H9 (cell line): Measurements from ENCODE around the gene HEXIM1. TPM values are rescaled to one million over a fixed set of nuclear protein-coding genes. Genes with fewer than 3 reads are reported as not detected.
A peak's percentile ranks its signal among the peaks of the same experiment; 100 is the strongest.

ENCODE experiments used
- DNase-seq: peaks from one replicate; pipeline ENCODE4 v3.0.0-alpha.2; 2017
- H2AFZ ChIP-seq: one replicate; pipeline ENCODE4 v1.6.1; 2013; ENCODE audit warnings: mild to moderate bottlenecking, low read length, control low read depth, moderate library complexity
- H2AK5ac ChIP-seq: 2 replicates; pipeline ENCODE4 v1.6.1; 2013; ENCODE audit warnings: low read length, control low read depth, mixed read lengths; ENCODE audit not compliant: insufficient read length
- H2BK120ac ChIP-seq: one replicate; pipeline ENCODE4 v1.6.1; 2013; ENCODE audit warnings: low read depth, mild to moderate bottlenecking, low read length, control low read depth, inconsistent platforms; ENCODE audit not compliant: poor library complexity, severe bottlenecking
- H2BK12ac ChIP-seq: 2 replicates; pipeline ENCODE4 v1.6.1; 2013; ENCODE audit warnings: low read length, control low read depth, mixed read lengths, low read depth; ENCODE audit not compliant: insufficient read length
- H2BK15ac ChIP-seq: 2 replicates; pipeline ENCODE4 v1.6.1; 2013; ENCODE audit warnings: low read depth, low read length, control low read depth
- H2BK20ac ChIP-seq: one replicate; pipeline ENCODE4 v1.6.1; 2013; ENCODE audit warnings: low read depth, mild to moderate bottlenecking, low read length, control low read depth, inconsistent platforms; ENCODE audit not compliant: poor library complexity, severe bottlenecking
- H2BK5ac ChIP-seq: 2 replicates; pipeline ENCODE4 v1.6.1; 2013; ENCODE audit warnings: low read length, control low read depth, mixed read lengths; ENCODE audit not compliant: insufficient read length
- H3K14ac ChIP-seq: 2 replicates; pipeline ENCODE4 v1.6.1; 2013; ENCODE audit warnings: low read length, control low read depth; ENCODE audit not compliant: insufficient read depth
- H3K18ac ChIP-seq: 2 replicates; pipeline ENCODE4 v1.6.1; 2013; ENCODE audit warnings: low read depth, mild to moderate bottlenecking, mixed read lengths, low read length, control low read depth; ENCODE audit not compliant: insufficient read length
- H3K23ac ChIP-seq: 2 replicates; pipeline ENCODE4 v1.6.1; 2013; ENCODE audit warnings: low read length, control low read depth, mixed read lengths, low read depth; ENCODE audit not compliant: insufficient read length
- H3K23me2 ChIP-seq: 2 replicates; pipeline ENCODE4 v1.6.1; 2013; ENCODE audit warnings: low read depth, mild to moderate bottlenecking, mixed read lengths, low read length, control low read depth; ENCODE audit not compliant: insufficient read length, poor library complexity, severe bottlenecking
- H3K27ac ChIP-seq: 2 replicates; pipeline ENCODE4 v1.5.1; 2013; ENCODE audit warnings: low read length, control low read depth, mixed read lengths, low read depth; ENCODE audit not compliant: insufficient read length
- H3K27me3 ChIP-seq: 2 replicates; pipeline ENCODE4 v1.6.1; 2013; ENCODE audit warnings: low read length, control low read depth, inconsistent platforms; ENCODE audit not compliant: insufficient read depth
- H3K4ac ChIP-seq: 2 replicates; pipeline ENCODE4 v1.6.1; 2013; ENCODE audit warnings: low read depth, mild to moderate bottlenecking, control low read depth, inconsistent platforms, low read length, moderate library complexity
- H3K4me1 ChIP-seq: 2 replicates; pipeline ENCODE4 v1.6.1; 2013; ENCODE audit warnings: low read length, control low read depth, inconsistent platforms; ENCODE audit not compliant: insufficient read depth
- H3K4me2 ChIP-seq: 2 replicates; pipeline ENCODE4 v1.6.1; 2013; ENCODE audit warnings: low read length, control low read depth, mixed read lengths; ENCODE audit not compliant: insufficient read length, insufficient read depth
- H3K56ac ChIP-seq: 2 replicates; pipeline ENCODE4 v1.6.1; 2013; ENCODE audit warnings: low read depth, mild to moderate bottlenecking, mixed read lengths, low read length, control low read depth; ENCODE audit not compliant: insufficient read length
- H3K79me1 ChIP-seq: 2 replicates; pipeline ENCODE4 v1.6.1; 2013; ENCODE audit warnings: low read depth, mild to moderate bottlenecking, moderate library complexity, low read length, control low read depth, inconsistent platforms; ENCODE audit not compliant: insufficient read depth, poor library complexity, severe bottlenecking
- H3K79me2 ChIP-seq: 2 replicates; pipeline ENCODE4 v1.6.1; 2013; ENCODE audit warnings: low read length, control low read depth, inconsistent platforms; ENCODE audit not compliant: insufficient read depth
- H3K9ac ChIP-seq: 2 replicates; pipeline ENCODE4 v1.6.1; 2013; ENCODE audit warnings: low read length, control low read depth, mixed read lengths; ENCODE audit not compliant: insufficient read length; ENCODE audit errors: extremely low read depth
- H3K9me3 ChIP-seq: one replicate; pipeline ENCODE4 v1.6.1; 2013; ENCODE audit warnings: low read depth, low read length, inconsistent platforms; ENCODE audit not compliant: control insufficient read depth
- H3T11ph ChIP-seq: one replicate; pipeline ENCODE4 v1.6.1; 2013; ENCODE audit warnings: mild to moderate bottlenecking, low read length, control low read depth, inconsistent platforms
- H4K20me1 ChIP-seq: one replicate; pipeline ENCODE4 v1.6.1; 2013; ENCODE audit not compliant: control insufficient read depth, insufficient read length, insufficient read depth
- H4K5ac ChIP-seq: 2 replicates; pipeline ENCODE4 v1.6.1; 2013; ENCODE audit warnings: low read depth, mild to moderate bottlenecking, mixed read lengths, low read length, control low read depth; ENCODE audit not compliant: insufficient read length
- H4K8ac ChIP-seq: replicated peaks from 2 replicates; pipeline ENCODE4 v1.6.1; 2013; ENCODE audit warnings: low read length, control low read depth, mixed read lengths, low read depth; ENCODE audit not compliant: insufficient read length
- H4K91ac ChIP-seq: 2 replicates; pipeline ENCODE4 v1.6.1; 2013; ENCODE audit warnings: low read depth, mild to moderate bottlenecking, moderate library complexity, mixed read lengths, low read length, control low read depth; ENCODE audit not compliant: insufficient read length
- H3K27ac Mint-ChIP-seq, 3 experiments: 2 replicates in 2 of 3; 3 replicates in 1 of 3; pipeline ENCODE4 v1.8.0; 2020 to 2021; ENCODE audit warnings: mixed read lengths in 3 of 3, mild to moderate bottlenecking in 1 of 3, moderate library complexity in 1 of 3
- H3K27me3 Mint-ChIP-seq: 2 replicates; pipeline ENCODE4 v1.8.0; 2021; ENCODE audit warnings: low read depth, mild to moderate bottlenecking, moderate library complexity, mixed read lengths
- H3K36me3 Mint-ChIP-seq, 3 experiments: 2 replicates in 2 of 3; 3 replicates in 1 of 3; pipeline ENCODE4 v1.8.0; 2020 to 2021; ENCODE audit warnings: low read depth in 3 of 3, mixed read lengths in 3 of 3; ENCODE audit not compliant: insufficient read depth in 1 of 3
- H3K4me1 Mint-ChIP-seq, 2 experiments: 2 replicates each; pipeline ENCODE4 v1.8.0; 2020; ENCODE audit warnings: mixed read lengths in 2 of 2
- H3K4me3 Mint-ChIP-seq, 2 experiments: 2 replicates in 1 of 2; 3 replicates in 1 of 2; pipeline ENCODE4 v1.8.0; 2020 to 2021; ENCODE audit warnings: mild to moderate bottlenecking in 2 of 2, mixed read lengths in 2 of 2, moderate library complexity in 1 of 2
- H3K9me3 Mint-ChIP-seq, 2 experiments: 2 replicates in 1 of 2; 3 replicates in 1 of 2; pipeline ENCODE4 v1.8.0; 2020; ENCODE audit warnings: mild to moderate bottlenecking in 2 of 2, mixed read lengths in 2 of 2, moderate library complexity in 1 of 2
- CTCF ChIP-seq: fragments of 200-600 bp; sonication (generic); conservative IDR thresholded peaks from 3 replicates; pipeline ENCODE4 v1.8.0; 2021; ENCODE audit warnings: antibody characterized with exemption, mild to moderate bottlenecking
- WGBS: extraction: QIAGEN DNeasy Blood & Tissue Kit; methylation state at CpG from one replicate; pipeline ENCODE4 v1.1.7; 2013; ENCODE audit warnings: missing lambda C conversion rate, low lambda C conversion rate, mixed read lengths; ENCODE audit not compliant: insufficient read length; ENCODE audit errors: extremely low coverage; 5-methylcytosine and 5-hydroxymethylcytosine counted together
- total RNA-seq: library from RNA; stranded (reverse); gene quantifications from 2 replicates; pipeline ENCODE4 v1.2.1, GENCODE V29; 2021

Gene HEXIM1
- total RNA-seq, 1 experiment from 2014 or later: 32.4 TPM

GRCh38 chr17:45098869-45099616, 49.2 kb upstream of the HEXIM1 start:
- Histone ChIP-seq H3K27ac (no peak overlapping the region), H3K79me1 (no peaks in the 10 kb centered on the region), H3K23ac (no peak overlapping the region), H3K14ac (no peak overlapping the region), H3K9me3 (no peaks in the 10 kb centered on the region), H3K56ac (no peak overlapping the region), H2BK12ac (no peak overlapping the region), H4K8ac (no peak overlapping the region), H3K27me3 (no peaks in the 10 kb centered on the region), H2BK20ac (no peak overlapping the region), H2BK120ac (no peak overlapping the region), H2AFZ (no peak overlapping the region), H3K23me2 (no peaks in the 10 kb centered on the region), H2BK15ac (no peak overlapping the region), H3K4me1 (no peaks in the 10 kb centered on the region), H3K79me2 (no peaks in the 10 kb centered on the region; the same call in 1 of the 2 replicates), H4K91ac (no peak overlapping the region), H2BK5ac (no peak overlapping the region), H3K4me2 (no peak overlapping the region), H4K5ac (no peak overlapping the region), H3K4ac (no peak overlapping the region), H3K9ac (no peak overlapping the region), H4K20me1 (no peaks in the 10 kb centered on the region), H3K18ac (no peak overlapping the region), H3T11ph (no peak overlapping the region), H2AK5ac (no peak overlapping the region)
- 0 out of 5 replicates have a peak overlapping the region, but pooled peaks of 1 of the 2 experiments have one; percentile 16 for H3K4me3 Mint-ChIP-seq
- peak; percentile 96 for TF ChIP-seq CTCF
- DNase-seq: peak; percentile 96
- H3K36me3 Mint-ChIP-seq: peaks cover 54 to 89% (median 77%) of the 10 kb centered on the region in 3 experiments
- no CpG with 5 or more reads among the region's 9 CpGs for WGBS
- H3K9me3 Mint-ChIP-seq: no peaks in the 10 kb centered on the region
- H3K27me3 Mint-ChIP-seq: no peaks in the 10 kb centered on the region
- H3K4me1 Mint-ChIP-seq: peaks cover 0 to 7% of the 10 kb centered on the region in 2 experiments; a peak in 2 of 4 replicates
- peak overlapping the region in 1 of 3 experiments; percentile 66; a peak in 1 of 7 replicates for H3K27ac Mint-ChIP-seq
